HG02970 (cell line): Measurements from ENCODE around the gene BCAR1.
"Not testable (repeated sequence)": the region's sequence is repeated elsewhere in the genome, so short reads cannot be mapped to it uniquely, and the experiment has no call there.

ENCODE experiments used
- ATAC-seq: cut with Tn5 transposase; IDR thresholded peaks from one replicate; pipeline ENCODE4 v1.9.1; 2021; ENCODE audit warnings: mild to moderate bottlenecking, moderate library complexity, moderate number of reproducible peaks; ENCODE audit not compliant: unreplicated experiment, low FRiP score

BCAR1 gene

GRCh38 chr16:75256059-75256571, 4.7 kb upstream of the BCAR1 start:
- no peak for ATAC-seq

GRCh38 chr16:75254359-75254837, 3.0 kb upstream of the BCAR1 start:
- ATAC-seq, result no peak

- ATAC-seq, result no peak
Measured at GRCh38 chr16:75252946-75253911, 1.8 kb upstream of the BCAR1 start.

GRCh38 chr16:75252049-75252864, 833 bp upstream of the BCAR1 start:
- no peak for ATAC-seq

- no peak for ATAC-seq
Measured at GRCh38 chr16:75250809-75251279, 580 bp downstream of the BCAR1 start.

GRCh38 chr16:75250089-75250808, 1.2 kb downstream of the BCAR1 start:
- ATAC-seq, result no peak

- ATAC-seq, result no peak
Measured at GRCh38 chr16:75249441-75249840, 2.0 kb downstream of the BCAR1 start.

- no peak for ATAC-seq
Measured at GRCh38 chr16:75248536-75249380, 2.7 kb downstream of the BCAR1 start.

- ATAC-seq, result no peak
Measured at GRCh38 chr16:75248142-75248535, 3.3 kb downstream of the BCAR1 start.

GRCh38 chr16:75247249-75247648, 4.2 kb downstream of the BCAR1 start:
- ATAC-seq, result no peak

GRCh38 chr16:75246504-75247205, 4.8 kb downstream of the BCAR1 start:
- no peak for ATAC-seq

- ATAC-seq, result no peak
Measured at GRCh38 chr16:75244844-75245758, 6.3 kb downstream of the BCAR1 start.

GRCh38 chr16:75244225-75244809, 7.1 kb downstream of the BCAR1 start:
- no peak for ATAC-seq

GRCh38 chr16:75243667-75244224, 7.7 kb downstream of the BCAR1 start:
- no peak for ATAC-seq

GRCh38 chr16:75242436-75243078, 8.9 kb downstream of the BCAR1 start:
- ATAC-seq, result not testable (repeated sequence)

- ATAC-seq, result no peak
Measured at GRCh38 chr16:75241955-75242354, 9.5 kb downstream of the BCAR1 start.
